ENCODE measurements around the gene GPS1.
"Not testable (repeated sequence)": the region's sequence is repeated elsewhere in the genome, so short reads cannot be mapped to it uniquely, and the experiment has no call there.

The GPS1 gene

GRCh38 chr17:82029391-82029790 is 22.3 kb upstream of the GPS1 start:
- no peak for DNase-seq

- DNase-seq, result no peak
These were observed 21.7 kb upstream of the GPS1 start for GRCh38 chr17:82029990-82030469.

- DNase-seq, result peak; percentile 82
These were observed 21.0 kb upstream of the GPS1 start for GRCh38 chr17:82030470-82031302.

- peak; percentile 30 for DNase-seq
These were observed 20.3 kb upstream of the GPS1 start, which contains the start of gene RAC3 for GRCh38 chr17:82031303-82031884. Gene RAC3, plus strand, starts transcription at chr17:82031678. Its CDS starts 84 bp downstream, at chr17:82031762.

- peak; percentile 62 for DNase-seq
These were observed 19.6 kb upstream of the GPS1 start for GRCh38 chr17:82031885-82032627.

- DNase-seq, result no peak
These were observed 18.2 kb upstream of the GPS1 start for GRCh38 chr17:82033359-82034085.

GRCh38 chr17:82034371-82035011 is 17.2 kb upstream of the GPS1 start:
- no peak for DNase-seq

GRCh38 chr17:82035488-82035887 is 16.2 kb upstream of the GPS1 start:
- no peak for DNase-seq

- DNase-seq, result no peak
These were observed 15.6 kb upstream of the GPS1 start for GRCh38 chr17:82035956-82036633.

GRCh38 chr17:82036634-82037091 is 15.0 kb upstream of the GPS1 start:
- DNase-seq, result no peak

- peak; percentile 99 for DNase-seq
These were observed 14.4 kb upstream of the GPS1 start, which contains the start of gene DCXR for GRCh38 chr17:82037092-82037888. Gene DCXR, minus strand, starts transcription at chr17:82037697. Its CDS starts 15 bp downstream, at chr17:82037682.

- DNase-seq, result no peak
These were observed 13.9 kb upstream of the GPS1 start for GRCh38 chr17:82037889-82038195.

GRCh38 chr17:82038796-82039409 is 12.8 kb upstream of the GPS1 start:
- not testable (repeated sequence) for DNase-seq

- no peak for DNase-seq
These were observed 11.9 kb upstream of the GPS1 start for GRCh38 chr17:82039695-82040299.

- no peak for DNase-seq
These were observed 10.4 kb upstream of the GPS1 start for GRCh38 chr17:82041144-82041814.

- DNase-seq, result no peak
These were observed 9.0 kb upstream of the GPS1 start for GRCh38 chr17:82042649-82043048.

- DNase-seq, result no peak
These were observed 8.2 kb upstream of the GPS1 start for GRCh38 chr17:82043507-82043906.

GRCh38 chr17:82045936-82046484 is 5.7 kb upstream of the GPS1 start:
- DNase-seq, result no peak

GRCh38 chr17:82046903-82047302 is 4.8 kb upstream of the GPS1 start:
- DNase-seq, result no peak
